ENCODE results near the gene CYBC1.
A peak's percentile ranks its signal among the peaks of the same experiment; 100 is the strongest.
"Not testable (repeated sequence)": the region's sequence is repeated elsewhere in the genome, so short reads cannot be mapped to it uniquely, and the experiment has no call there.

The CYBC1 gene

DNA sequence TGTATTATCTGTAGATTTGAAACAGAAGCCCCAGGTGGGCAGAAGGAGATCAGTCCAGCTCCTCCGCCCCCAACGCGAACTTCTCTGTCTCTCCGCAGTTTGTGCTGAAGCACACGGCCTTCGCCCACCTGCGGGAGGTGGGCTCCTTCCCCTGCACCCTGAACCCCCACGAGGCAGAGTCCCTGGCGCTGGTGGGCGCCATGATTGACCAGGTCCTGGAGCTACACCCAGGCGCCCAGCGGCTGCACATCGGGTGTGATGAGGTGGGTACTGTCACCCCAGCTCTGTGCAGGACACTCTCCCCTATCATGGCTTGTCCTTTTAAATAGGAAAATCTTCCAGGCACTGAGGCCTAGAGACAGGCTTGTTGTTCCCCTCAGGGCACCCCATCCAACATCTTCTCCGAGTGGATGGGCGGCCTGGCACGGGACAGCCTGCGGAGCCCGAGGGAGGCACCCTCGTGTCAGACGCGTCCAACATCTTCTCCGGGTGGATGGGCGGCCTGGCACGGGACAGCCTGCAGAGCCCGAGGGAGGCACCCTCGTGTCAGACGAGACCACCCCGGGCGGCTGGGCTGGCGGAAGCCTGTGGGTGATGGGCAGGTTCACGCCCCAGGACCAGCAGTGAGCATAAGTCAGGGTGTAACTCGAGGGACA, 16.9 kb downstream of the CYBC1 start:
- DNase-seq = no peak

DNA sequence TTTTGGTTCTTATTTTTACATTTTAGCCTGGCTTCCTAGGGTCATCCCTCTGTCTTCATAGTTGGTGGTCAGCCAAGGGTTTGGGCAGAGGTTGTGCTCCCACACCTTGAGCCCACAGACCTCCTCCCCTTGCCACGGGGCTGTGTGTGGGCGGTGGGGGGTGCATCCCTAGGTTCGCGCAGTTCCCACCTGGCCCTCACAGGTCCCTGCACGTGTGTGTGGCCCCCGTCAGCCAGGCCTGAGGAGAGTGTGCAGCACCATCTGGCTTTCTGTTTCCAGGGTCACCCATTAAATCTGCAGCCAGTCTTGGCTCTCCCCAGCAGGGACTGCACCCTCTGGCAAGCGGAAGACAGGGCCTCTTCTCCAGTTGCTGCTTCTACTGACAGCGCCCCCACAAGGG, 18.5 kb downstream of the CYBC1 start:
- DNase-seq = no peak

DNA sequence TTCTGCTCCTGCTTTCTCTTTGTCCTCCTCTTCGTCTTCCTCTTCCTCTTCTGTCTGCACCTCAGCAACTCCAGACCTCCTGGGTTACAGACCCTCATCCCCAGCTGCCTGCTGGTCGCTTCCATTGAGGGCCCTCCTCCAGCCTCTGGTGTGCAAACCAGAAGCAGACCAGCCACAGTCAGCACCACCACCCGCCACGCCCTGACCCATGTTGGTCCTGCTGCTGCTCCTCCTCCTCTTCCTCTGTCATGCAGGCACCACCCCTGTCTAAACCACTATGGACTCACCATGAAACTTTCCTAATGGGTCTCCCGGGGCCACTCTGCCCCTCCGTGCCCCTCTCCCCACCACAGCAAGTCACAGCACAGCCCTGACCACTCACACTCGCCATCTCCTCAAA, 20.7 kb downstream of the CYBC1 start:
- DNase-seq = no peak

DNA sequence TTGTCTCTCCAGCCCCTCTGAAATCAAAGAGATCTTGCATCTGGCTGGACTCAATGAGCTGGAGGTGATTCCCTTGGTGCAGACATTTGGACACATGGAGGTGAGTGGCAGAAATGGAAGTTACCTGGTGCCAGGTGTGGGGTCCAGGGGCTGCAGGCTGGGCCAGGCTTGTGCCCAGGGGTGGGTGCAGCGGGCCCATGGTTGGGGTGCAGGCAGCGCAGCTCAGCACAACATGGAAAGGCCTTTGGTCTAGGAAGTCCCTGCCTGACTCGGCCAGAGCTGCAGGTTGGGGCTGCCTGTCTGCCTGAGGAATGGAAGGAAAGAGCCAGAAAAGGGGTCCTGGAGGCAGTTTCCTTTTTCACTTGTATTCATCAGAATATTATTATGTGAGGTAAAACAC, 22.0 kb downstream of the CYBC1 start:
- DNase-seq = no peak

DNA sequence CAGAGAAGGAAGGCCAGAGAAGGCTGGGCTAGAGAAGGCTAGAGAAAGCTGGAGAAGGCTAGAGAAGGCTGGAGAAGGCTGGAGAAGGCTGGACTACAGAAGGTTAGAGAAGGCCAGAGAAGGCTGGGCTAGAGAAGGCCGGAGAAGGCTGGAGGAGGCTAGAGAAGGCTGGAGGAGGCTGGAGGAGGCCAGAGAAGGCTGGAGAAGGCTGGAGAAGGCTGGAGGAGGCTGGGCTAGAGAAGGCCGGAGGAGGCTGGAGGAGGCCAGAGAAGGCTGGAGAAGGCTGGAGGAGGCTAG, 25.7 kb downstream of the CYBC1 start:
- no peak for DNase-seq

DNA sequence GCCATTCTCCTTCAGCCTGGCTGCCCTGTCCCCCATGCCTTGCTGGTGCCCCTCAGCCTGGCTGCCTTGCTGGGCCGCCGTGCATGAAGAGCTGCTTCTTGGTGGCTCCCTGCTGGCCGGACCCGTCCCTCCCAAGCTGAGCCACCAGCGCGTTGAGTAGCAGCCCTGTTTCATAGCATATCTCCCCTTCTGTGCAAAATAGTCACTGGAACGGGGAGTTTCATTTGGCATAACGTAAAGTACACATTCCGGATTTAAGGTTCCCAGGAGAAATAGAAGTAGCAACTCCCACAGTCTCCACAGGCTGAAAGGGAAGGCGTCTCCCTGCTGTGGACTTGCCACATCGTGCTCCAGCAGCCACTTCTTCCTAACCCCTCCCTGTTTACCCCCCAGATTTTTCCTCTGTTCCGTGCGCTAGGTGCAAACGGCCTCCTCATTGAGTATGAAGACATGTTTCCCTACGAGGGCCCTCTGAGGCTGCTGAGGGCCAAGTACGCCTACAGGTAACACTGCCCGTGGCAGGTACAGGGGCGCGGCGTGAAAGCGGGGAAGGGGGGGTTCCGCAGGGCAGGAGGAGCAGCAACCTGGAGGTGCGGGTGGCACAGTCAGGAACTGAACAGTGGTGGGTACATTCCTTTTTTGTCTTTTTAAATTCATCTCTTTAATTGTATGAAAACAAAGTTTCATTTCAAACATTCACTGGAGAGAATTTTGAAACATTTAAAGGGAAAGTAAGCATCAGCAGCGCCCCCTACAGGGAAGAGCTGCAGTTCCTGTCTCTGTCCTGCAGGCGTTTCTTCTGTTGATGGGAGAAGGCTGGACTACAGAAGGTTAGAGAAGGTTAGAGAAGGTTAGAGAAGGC, 26.3 kb downstream of the CYBC1 start:
- DNase-seq = peak; percentile 74

DNA sequence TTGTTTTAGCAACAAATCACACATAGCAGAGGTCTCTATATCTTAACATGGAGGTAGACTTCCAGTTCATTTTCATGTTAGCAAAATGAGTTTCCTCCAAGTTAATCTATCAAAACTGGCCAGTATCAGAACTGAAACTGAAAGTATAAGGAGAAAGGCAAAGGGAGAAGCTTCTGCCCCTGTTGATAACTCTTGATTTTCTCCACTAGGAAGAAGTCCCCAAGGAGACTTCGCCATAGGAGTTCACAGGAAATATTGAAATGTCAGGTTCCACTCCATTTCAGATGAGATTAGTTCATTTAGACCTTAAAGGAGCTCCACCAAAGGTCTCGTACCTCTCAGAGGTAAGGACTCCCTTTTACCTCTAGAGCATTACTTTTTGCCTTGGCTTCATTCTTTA, 31.0 kb downstream of the CYBC1 start:
- DNase-seq = peak; percentile 32

DNA sequence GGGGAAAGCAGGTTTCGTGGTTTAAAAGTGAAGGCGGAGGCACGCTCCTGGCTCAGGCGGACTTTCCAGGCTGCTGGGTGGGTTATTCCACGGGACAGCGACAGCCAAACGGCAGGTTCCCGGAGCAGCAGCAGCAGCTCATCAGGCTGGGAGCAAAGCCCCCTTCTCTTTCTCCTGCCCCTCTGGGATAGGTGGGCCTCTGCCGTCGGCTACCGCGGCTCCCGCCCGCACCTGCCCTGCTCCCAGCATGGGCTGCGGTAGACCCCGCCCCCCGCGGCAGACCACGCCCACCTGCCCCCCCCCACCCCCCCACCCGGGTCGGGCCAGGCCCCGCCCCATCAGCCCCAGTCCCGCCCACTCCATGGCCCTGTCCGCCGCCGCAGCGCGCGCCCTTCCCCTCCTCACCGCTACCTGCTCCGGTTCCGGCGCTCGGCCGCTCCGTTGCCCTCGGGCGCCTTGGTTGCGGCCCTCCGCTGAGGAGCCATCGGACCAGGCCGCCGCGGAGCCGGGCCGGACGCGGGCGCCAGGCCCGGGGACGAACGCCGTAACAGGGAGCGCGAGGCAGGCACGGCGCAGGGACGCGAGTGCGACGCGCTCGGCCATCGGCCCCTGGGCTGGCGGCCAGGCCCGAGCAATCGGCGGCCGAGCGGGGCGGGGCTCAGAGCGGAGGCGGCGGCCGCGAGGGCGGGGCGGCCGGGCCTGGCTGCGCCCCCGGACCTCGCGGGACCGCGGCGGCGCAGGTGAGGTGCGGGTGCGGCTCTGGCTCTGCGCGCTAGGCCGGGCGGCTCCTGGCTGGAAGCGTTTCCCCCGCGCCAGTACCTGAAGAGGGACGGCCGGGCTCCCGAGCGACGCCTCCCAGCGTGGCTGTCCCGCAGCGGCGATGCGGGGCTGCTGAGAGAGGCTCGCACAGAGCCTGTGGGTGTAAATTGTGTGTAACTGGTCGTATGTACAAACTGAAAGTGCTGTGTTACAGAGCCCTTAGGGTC, 32.3 kb downstream of the CYBC1 start, which contains the start of the genes HEXD and OGFOD3:
Gene HEXD, plus strand, starts transcription at position 347 of the 986 bp plus-strand sequence. CDS start 1,453 bp downstream, outside the sequence.
Gene OGFOD3, minus strand, starts transcription at position 586 of the 986 bp plus-strand sequence. Its CDS starts 101 bp downstream, at position 485.
- DNase-seq = peak; percentile 96

DNA sequence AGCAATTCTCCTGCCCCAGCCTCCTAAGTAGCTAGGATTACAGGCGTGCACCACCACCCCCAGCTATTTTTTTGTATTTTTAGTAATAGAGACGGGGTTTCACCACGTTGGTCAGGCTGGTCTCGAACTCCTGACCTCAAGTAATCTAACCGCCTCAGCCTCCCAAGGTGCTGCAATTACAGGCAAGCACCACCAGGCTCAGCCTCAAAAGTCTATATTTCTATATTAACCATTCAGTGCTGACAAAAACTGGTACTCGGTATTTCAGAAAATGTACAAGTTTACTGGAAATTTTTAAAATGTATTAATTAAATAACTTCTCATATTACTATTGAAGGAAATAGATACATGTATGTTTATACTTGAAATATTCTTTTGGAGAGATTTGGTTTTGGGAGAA, 33.8 kb downstream of the CYBC1 start:
- DNase-seq = peak; percentile 50

DNA sequence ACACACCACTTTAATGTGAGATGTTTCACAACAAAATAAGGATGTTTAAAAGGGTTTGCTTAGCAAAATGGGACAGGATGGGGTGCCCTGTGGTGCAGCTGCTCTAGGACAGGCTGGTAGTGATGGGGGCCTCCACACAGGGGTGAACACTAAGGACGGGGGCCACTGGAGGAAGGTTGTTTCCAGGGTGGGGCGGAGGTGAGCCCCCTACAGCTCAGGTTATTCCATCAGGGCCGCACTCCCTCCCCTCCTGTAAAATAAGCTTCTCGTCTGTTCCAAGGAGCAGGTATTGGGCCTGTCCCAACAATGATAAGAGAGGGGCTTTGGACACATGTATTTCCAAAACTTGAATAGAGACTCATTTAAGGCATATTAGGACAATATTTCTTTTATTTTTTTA, 34.3 kb downstream of the CYBC1 start:
- DNase-seq = no peak

DNA sequence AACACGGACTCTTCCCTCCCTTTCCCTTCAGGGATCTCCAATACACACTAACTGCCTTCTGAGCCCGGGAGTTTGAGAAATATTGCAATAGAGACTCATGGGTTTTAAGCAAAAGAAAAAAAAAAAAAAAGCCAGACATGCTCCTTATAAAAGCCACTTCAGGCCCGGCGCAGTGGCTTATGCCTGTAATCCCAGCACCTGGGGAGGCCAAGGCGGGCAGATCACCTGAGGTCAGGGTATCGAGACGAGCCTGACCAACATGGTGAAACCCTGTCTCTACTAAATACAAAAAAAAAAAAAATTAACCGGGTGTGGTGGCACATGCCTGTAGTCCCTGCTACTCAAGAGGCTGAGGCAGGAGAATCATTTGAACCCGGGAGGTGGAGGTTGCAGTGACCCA, 34.8 kb downstream of the CYBC1 start:
- no peak for DNase-seq

DNA sequence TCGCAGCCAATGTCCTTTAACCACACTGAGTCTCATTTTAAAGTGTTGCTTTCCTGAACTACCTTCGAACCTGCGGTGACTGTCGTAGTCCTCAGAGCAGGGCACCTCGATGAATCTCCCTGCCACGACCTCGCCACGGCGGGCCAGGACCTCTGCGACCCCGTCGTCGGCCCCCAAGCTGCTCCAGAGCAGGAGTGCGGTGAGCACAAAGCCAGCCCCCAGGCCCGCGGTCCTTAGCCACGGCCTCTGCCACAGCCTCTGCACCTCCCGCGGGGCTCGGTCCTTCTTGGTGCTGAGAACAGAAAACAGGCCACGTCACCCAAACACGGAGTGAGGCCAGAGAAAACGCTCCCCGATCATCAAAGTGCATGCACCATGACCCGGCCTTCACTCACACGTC, 35.2 kb downstream of the CYBC1 start:
- no peak for DNase-seq

DNA sequence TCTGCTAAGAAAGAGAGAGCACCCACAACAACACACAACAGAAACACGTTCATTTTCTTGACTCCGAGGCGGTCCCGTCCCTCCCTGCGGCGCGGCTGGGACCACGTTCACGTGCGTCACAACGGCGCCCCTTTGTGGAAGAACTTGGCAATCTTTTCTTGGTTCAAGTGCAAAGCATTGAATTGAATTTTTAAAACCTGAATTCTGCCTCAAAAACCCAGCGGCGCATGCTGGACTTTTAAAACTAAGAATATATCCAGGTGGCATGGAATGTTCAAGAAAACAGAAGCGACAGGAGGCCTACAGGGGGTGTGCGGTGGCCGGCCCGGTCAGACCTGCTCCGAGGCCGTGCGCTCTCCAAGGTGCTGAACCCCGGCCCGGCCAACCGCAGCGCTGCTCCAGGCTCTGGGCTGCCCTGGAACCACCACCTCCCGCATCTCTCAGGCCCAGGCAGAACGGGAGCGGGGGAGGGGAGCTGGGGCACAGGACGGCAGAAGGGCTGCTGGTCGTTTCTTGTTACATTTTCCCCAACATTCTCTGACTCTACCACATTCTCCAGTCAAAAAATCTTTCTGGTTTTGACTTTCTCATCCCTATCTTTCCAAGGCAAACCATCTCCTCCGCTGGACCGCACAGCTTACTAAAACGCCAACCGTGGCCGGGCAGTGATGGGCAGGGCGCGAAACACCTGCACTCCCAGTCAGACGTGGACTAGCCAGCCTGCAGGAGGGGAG, 35.8 kb downstream of the CYBC1 start:
- DNase-seq = peak; percentile 76

DNA sequence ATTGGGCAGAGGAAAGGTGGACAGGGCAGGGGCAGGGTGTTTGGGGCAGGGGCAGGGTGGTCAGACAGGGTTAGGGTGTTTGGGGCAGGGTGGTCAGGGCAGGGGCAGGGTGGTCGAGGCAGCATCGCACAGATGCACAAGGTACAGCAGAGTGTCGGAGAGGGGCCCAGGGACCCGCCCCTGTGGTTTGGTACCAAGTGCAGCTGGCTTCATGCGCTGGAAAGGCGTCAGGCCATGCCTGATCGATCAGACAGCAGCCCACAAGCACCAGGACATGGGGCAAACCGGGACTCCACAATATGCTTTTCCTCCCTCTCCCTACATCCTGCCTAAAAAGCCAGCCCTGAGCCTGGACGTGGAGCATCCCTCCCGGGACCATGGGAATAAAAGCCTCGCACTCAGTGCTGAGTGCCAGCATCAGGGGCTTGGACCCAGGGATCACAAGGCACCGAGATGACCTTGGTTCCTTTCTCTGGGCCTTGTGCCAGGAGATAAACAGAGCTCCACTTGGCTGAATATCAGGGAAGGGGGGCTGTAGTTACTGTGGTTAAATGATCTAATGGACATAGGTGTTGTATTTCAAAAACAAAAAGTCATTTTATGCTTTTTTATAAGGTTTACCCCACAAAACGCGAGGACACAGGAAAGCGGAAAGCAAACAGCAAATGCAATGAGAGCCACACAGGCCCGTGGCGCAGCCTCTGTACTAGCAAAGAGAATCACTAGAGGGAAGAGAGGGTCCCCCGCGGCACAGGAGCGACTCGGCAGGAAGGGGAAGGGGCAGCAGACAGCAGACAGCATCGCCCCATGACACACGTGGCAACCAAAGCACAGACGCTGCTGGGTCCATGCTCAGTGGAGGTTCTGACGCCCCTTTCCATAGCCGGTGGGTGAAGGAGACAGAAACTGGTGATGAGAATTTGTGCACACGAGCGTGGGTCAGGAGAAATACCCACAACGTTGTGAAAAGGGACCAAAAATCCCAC, 37.7 kb downstream of the CYBC1 start:
- DNase-seq = peak; percentile 34

DNA sequence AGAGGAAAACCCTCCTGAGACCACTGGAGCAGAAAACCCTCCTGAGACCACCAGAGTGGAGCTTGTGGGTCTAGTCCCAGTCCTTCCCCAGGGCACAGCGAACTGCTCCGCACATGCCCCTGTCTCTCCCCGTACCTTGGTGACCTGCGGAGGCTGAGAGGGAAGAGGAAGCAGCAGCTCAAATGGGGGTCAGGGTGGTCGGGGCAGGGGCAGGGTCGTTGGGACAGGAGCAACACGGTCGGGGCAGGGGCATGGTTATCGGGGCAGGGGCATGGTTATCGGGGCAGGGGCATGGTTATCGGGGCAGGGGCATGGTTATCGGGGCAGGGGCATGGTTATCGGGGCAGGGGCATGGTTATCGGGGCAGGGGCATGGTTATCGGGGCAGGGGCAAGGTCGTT, 38.5 kb downstream of the CYBC1 start:
- DNase-seq = not testable (repeated sequence)

DNA sequence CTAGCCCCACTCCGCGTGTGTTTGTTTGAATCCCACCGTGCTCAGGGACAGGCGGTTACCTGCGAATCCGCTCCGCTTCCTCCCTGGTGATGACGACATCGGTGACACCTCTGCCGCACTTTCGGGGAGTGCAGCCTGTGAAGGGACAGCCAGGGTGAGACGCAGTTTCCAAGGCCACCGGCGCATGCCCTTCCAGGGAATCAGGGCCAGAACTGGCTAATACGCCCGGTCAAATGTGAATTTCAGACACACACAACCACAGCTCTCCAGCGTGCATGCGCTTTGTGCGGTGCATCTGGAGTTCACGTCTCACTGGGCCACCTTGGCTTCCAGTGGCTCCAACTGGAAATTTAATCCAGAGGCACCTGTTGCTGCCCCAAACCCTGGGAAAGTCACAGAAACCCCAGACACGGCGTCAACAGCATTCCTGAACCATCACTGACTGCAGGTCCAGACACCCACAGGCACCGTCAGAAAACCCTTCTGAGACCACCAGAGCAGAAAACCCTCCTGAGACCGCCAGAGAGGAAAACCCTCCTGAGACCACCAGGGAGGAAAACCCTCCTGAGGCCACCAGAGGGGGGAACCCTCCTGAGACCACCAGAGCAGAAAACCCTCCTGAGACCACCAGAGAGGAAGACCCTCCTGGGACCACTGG, 39.0 kb downstream of the CYBC1 start:
- no peak for DNase-seq

DNA sequence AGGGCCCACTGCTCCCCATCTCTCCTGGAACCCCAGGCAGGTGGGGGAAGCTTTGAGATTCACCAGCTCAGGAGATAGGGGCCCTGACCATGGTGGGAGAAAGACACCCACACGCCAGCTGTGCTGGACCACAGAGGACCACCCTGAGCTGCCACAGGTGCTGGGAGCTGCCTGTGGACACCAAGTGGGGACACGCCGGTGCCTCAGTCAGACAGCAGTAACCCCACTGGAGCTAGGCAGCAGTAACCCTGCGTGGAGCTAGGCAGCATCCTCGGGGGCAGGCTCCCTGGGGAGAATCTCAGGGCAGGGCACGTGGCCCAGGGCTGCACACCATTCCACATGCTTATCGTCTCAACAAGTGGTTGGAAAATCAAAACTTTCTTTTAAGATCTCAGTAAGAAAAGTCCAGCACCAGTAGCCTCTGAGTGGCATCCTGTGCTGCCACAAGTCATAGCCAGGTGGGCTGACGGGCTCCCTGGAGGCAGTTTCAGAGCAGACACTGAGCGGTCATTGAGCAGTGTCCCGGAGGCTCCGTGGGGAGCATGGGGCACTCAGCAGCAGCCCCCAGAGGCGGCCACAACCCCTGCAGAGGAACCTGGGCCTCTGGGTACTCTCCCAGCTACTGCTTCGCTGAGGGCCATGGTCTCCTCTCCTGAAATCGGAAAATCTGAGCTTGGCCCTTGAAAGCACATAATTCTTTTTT, 40.4 kb downstream of the CYBC1 start:
- DNase-seq = no peak

DNA sequence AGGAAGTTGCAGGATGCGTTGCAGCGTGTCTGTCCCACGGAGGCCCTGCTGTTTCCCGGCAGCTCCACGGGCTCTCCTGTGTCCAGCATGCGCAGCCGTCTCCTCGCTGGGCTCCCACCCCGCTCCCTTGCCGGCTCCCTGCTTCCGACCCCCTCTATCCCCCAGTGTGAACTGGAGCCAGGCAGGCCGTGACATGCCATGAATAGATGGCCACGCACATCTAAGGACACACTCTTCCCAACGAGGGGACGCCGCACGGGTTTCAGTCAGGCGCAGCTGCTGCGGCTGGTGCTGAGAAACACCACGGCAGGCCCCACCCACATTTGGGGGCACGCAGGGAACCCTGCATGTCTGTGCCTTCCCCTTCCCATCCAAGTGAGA, 41.6 kb downstream of the CYBC1 start:
- DNase-seq = no peak

DNA sequence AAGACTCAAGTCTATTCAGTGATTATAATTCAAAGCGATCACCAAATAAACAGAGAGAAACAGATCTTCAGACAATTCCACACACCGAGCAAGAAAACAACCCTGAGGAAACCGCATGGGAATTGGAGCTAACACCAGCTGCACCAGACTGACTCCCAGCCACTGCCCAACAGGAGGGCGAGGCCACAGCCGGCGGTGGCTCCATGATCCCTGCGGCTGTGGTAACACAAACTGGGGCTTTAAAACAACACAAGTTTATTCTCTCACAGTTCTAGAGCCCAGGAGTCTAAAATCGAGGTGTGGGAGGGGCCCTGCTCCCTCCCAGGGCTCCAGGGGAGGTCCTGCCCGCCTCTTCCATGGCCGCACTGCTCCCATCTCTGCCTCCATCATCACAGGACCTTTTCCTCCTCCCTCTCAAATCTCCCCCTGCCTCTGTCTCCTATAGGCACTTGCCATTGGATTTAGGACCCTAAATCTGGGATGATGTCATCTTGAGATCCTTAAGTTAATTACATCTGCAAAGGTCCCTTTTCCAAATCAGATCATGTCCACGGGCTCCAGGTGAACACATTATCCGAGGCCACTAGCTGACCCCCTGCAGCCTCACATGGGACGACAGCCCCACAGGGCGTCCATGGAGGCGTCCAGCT, 42.1 kb downstream of the CYBC1 start:
- DNase-seq = no peak

DNA sequence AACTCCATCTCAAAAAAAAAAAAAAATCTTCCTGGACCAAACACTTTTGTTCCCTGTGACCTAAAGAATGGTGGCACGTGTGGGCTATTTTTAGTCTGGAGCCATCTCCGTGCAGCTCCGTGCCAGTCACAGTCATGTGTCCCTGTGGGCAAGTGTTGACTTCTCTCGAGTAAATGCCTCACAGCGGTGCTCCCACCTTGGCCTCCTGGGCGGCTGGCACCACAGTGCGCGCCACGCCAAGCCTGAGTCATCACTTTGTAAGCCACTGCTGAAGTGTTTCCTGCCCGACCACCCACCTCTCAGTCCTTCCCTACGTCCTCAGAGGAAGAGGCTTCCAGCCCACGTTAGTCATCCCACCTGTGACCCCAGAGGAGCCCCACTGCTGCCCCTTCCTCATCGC, 43.3 kb downstream of the CYBC1 start:
- DNase-seq = no peak
